Endothelial cell of umbilical vein (primary cell): ENCODE measurements around the gene ZNF57. TPM values are rescaled to one million over a fixed set of nuclear protein-coding genes. Genes with fewer than 3 reads are reported as not detected.

Experiments used
- BruUV-seq: library from RNA; stranded (reverse); fragments of 400-500 nt; replicated peaks from 2 replicates; lab custom pipeline; 2021; lab: Mats Ljungman, UMichigan
- CTCF ChIA-PET: fragments of 300-600, 350-600 bp; sonication (Branson Sonifier 250); formaldehyde crosslinking; loops from one replicate; lab custom pipeline; 2021; ENCODE audit warnings: antibody characterized with exemption, inconsistent platforms; lab: Charles Lee
- POLR2A ChIA-PET: fragments of 300-600, 350-600 bp; sonication (Branson Sonifier 250); formaldehyde crosslinking; loops from one replicate; lab custom pipeline; 2021; ENCODE audit warnings: antibody characterized with exemption, inconsistent platforms; lab: Charles Lee
- DNase-seq: peaks from one replicate; pipeline ENCODE4 v3.0.0-alpha.2; 2011; ENCODE audit warnings: low read depth, low spot score
- FAIRE-seq: peaks from 2 replicates; lab custom pipeline; 2011; peaks lifted over from hg19 to GRCh38; lab: Jason Lieb, UNC
- H2AFZ ChIP-seq: 2 replicates; pipeline ENCODE4 v1.6.0; 2012; ENCODE audit warnings: low read depth, low read length, control low read depth, inconsistent platforms
- H3K27ac ChIP-seq: 2 replicates; pipeline ENCODE4 v1.5.1; 2011; ENCODE audit warnings: low read depth, mild to moderate bottlenecking, control low read depth, low read length, moderate library complexity; ENCODE audit not compliant: insufficient read depth
- H3K27me3 ChIP-seq, 2 experiments: 2 replicates each; pipeline versions ENCODE4 v1.6.0 to v1.6.1; 2011; ENCODE audit warnings: low read length in 2 of 2, mixed read lengths in 1 of 2; ENCODE audit not compliant: control insufficient read depth in 2 of 2, insufficient read depth in 2 of 2
- H3K36me3 ChIP-seq, 2 experiments: 2 replicates in 1 of 2; 3 replicates in 1 of 2; pipeline ENCODE4 v1.5.1; 2011; ENCODE audit warnings: low read length in 2 of 2, mild to moderate bottlenecking in 1 of 2, moderate library complexity in 1 of 2; ENCODE audit not compliant: control insufficient read depth in 2 of 2, insufficient read depth in 2 of 2; ENCODE audit errors: extremely low read depth in 1 of 2
- H3K4me1 ChIP-seq: 3 replicates; pipeline ENCODE4 v1.5.1; 2011; ENCODE audit warnings: mild to moderate bottlenecking, low read length; ENCODE audit not compliant: control insufficient read depth, insufficient read depth; ENCODE audit errors: extremely low read depth
- H3K4me2 ChIP-seq: 2 replicates; pipeline ENCODE4 v1.6.1; 2011; ENCODE audit warnings: low read length, control low read depth, mixed read lengths; ENCODE audit not compliant: insufficient read depth
- H3K4me3 ChIP-seq, 3 experiments: fragments of 200-600 bp in 1 of 3; sonication (generic), shearing (Covaris generic) in 1 of 3; replicated peaks in 1 of 3; 2 replicates each; pipeline ENCODE4 v1.5.1; 2011 to 2016; ENCODE audit warnings: control low read depth in 3 of 3, low read length in 3 of 3, mild to moderate bottlenecking in 2 of 3, inconsistent platforms in 1 of 3, low read depth in 1 of 3, moderate library complexity in 1 of 3; ENCODE audit not compliant: insufficient read depth in 1 of 3
- H3K79me2 ChIP-seq: 2 replicates; pipeline ENCODE4 v1.6.0; 2012; ENCODE audit warnings: low read length, inconsistent platforms; ENCODE audit not compliant: control insufficient read depth, insufficient read depth
- H3K9ac ChIP-seq: replicated peaks from 2 replicates; pipeline ENCODE3; 2011; ENCODE audit warnings: low read length, control low read depth; ENCODE audit not compliant: insufficient read depth; ENCODE audit errors: extremely low read depth
- H3K9me1 ChIP-seq: replicated peaks from 3 replicates; pipeline ENCODE4 v1.6.0; 2011; ENCODE audit warnings: mild to moderate bottlenecking, low read length; ENCODE audit not compliant: control insufficient read depth, insufficient read depth; ENCODE audit errors: extremely low read depth
- H3K9me3 ChIP-seq: replicated peaks from 2 replicates; pipeline ENCODE4 v1.5.1; 2012; ENCODE audit warnings: low read length, inconsistent platforms; ENCODE audit not compliant: control insufficient read depth, insufficient read depth
- H4K20me1 ChIP-seq: replicated peaks from 2 replicates; pipeline ENCODE3; 2011; ENCODE audit warnings: mild to moderate bottlenecking, low read length; ENCODE audit not compliant: control insufficient read depth, insufficient read depth; ENCODE audit errors: extremely low read depth
- EZH2 ChIP-seq: IDR thresholded peaks from 2 replicates; pipeline ENCODE4 v1.6.1; 2012; ENCODE audit warnings: borderline replicate concordance, low read depth, mild to moderate bottlenecking, moderate library complexity, low read length, inconsistent platforms; ENCODE audit not compliant: severe bottlenecking
- FOS ChIP-seq: IDR thresholded peaks from 2 replicates; pipeline ENCODE4 v1.6.1; 2011; ENCODE audit warnings: mild to moderate bottlenecking, low read length, moderate library complexity, borderline replicate concordance; ENCODE audit not compliant: insufficient read depth
- GATA2 ChIP-seq: IDR thresholded peaks from 2 replicates; pipeline ENCODE4 v1.7.0; 2011; ENCODE audit warnings: low read depth, mild to moderate bottlenecking, moderate library complexity, mixed read lengths, low read length; ENCODE audit not compliant: insufficient read length, insufficient read depth
- JUN ChIP-seq: IDR thresholded peaks from 2 replicates; pipeline ENCODE4 v1.6.1; 2011; ENCODE audit warnings: borderline replicate concordance, low read depth; ENCODE audit not compliant: insufficient read length, insufficient read depth
- MYC ChIP-seq: IDR thresholded peaks from one replicate; pipeline ENCODE4 v1.6.1; 2011; ENCODE audit warnings: mild to moderate bottlenecking, low read depth, low read length
- POLR2A ChIP-seq: IDR thresholded peaks from 2 replicates; pipeline ENCODE4 v1.6.1; 2012; ENCODE audit warnings: low read depth, mild to moderate bottlenecking, control low read depth, low read length
- POLR2AphosphoS5 ChIP-seq: IDR thresholded peaks from 2 replicates; pipeline ENCODE4 v1.6.1; 2012; ENCODE audit warnings: low read depth, mild to moderate bottlenecking, control low read depth, low read length, moderate library complexity; ENCODE audit not compliant: insufficient read depth
- dilution Hi-C: fragments of 300-500 bp; cut with MboI; formaldehyde crosslinking; loops from one replicate; pipeline ENCODE4 v1.15.0; 2019; ENCODE audit warnings: low sequenced_read_pairs; ENCODE audit not compliant: extremely low pct_ligation_motif_present
- intact Hi-C: fragments of 100-400 bp; cut with micrococcal nuclease; formaldehyde crosslinking; loops from one replicate; pipeline ENCODE4 v1.10.0; 2022
- polyA plus RNA-seq, 4 experiments: library from polyadenylated mRNA; depleted of rRNA in 3 of 4; stranded (reverse) in 3 of 4; unstranded in 1 of 4; fragments of >200 nt; gene quantifications; 2 replicates each; pipeline versions ENCODE4 v1.2.1 to v1.2.3, GENCODE V29; 2011 to 2012; ENCODE audit warnings: missing spikeins in 1 of 4
- total RNA-seq: library from RNA; stranded (reverse); gene quantifications from 2 replicates; pipeline ENCODE4 v1.2.3, GENCODE V29; 2021
- TF ChIP-seq, protein P1 (sequence below): IDR thresholded peaks from 2 replicates; pipeline ENCODE4 v1.6.1; 2011; ENCODE audit not compliant: insufficient read depth, insufficient read length
- TF ChIP-seq, protein P2 (sequence below), 2 donors: IDR thresholded peaks; 1 replicate in 1 of 2; 2 replicates in 1 of 2; pipeline ENCODE4 v1.5.1; 2011; ENCODE audit warnings: low read length in 2 of 2, mild to moderate bottlenecking in 2 of 2, moderate library complexity in 2 of 2, control low read depth in 1 of 2, inconsistent platforms in 1 of 2, low read depth in 1 of 2; ENCODE audit not compliant: insufficient read depth in 1 of 2; ENCODE audit errors: extremely low read depth in 1 of 2

Gene ZNF57
- total and polyA plus RNA-seq, 2 donors (not counting 3 experiments of a cell fraction or from before 2014, with no cell fraction given) = 2.0 to 3.6 TPM

DNA sequence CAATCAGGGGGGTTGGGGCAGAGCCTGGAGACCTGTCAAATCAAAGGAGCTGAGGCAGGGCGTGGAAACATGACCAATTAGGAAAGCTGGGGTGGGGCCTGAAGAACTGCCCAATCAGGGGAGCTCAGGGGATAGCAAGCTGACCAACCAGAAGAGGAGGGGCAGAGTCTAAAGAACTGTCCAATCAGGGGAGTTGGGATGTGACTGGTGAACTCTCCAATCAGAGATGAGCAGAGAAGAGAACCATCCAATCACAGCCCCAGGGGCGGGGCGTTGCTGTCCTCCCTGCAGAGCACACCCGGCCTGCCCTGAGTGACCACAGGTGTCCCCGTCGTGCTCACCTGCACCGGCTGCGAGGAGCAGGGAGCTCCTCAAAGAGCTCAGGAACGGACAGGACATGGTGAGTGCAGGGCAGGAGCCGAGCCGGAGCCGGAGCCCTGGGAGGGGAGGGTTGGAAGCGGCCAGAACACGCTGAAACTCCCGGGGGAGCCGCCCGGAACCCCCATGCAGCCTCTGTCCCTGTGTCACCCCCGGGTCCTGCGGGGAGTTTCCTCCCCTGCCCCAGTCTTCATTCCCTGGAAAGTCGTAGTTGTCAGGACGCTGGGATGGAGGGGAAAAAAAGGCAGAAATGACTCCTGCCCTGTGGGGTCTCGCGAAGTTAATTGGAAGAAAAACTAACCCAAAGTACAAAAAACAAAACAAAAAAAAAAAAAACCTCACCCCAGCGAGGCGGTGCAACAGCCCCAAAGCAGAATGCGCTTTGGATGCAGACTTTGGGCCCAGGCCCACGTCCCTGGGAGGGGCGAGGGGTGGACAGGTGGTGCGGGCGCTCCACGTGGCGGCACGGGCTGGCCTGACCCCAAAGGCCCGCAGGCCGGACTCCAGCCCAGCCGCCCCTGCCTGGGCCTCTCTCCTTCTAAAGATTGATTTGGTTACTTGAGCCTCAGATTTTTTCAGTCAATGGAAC lies 33.4 kb upstream of the ZNF57 start, which contains the start of gene ZNF556:
ZNF556 (plus strand) TSS at position 311 of the 967 bp plus-strand sequence; CDS start at position 398, 87 bp downstream.
- intact Hi-C loops = no loop called here
- ChIA-PET POLR2A (no interaction called here), CTCF (interaction anchor here (1.0 to 1.1 kb wide), 2 partner anchors 16 to 20 kb away, joined by 3 read pairs; no protein-coding TSS in a partner anchor)
- FAIRE-seq (no peak), DNase-seq (no peak)
- no peak within 1 kb of the TSS for H3K27ac ChIP-seq
- dilution Hi-C loops = no loop called here
- no peaks in the 10 kb centered on the region for H3K9me3 ChIP-seq
- H3K36me3 ChIP-seq = no peaks in the 10 kb centered on the region
- H3K4me2 ChIP-seq = no peak within 1 kb of the TSS
- no peak within 1 kb of the TSS for H3K9ac ChIP-seq
- H3K27me3 ChIP-seq = no peaks in the 10 kb centered on the region
- no peaks in the 10 kb centered on the region for H3K79me2 ChIP-seq
- no peak within 1 kb of the TSS for H2AFZ ChIP-seq
- BruUV-seq = no TSS peak
- no peaks in the 10 kb centered on the region for H3K4me1 ChIP-seq
- TF ChIP-seq, protein P1, sequence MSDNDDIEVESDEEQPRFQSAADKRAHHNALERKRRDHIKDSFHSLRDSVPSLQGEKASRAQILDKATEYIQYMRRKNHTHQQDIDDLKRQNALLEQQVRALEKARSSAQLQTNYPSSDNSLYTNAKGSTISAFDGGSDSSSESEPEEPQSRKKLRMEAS = no peak
- TF ChIP-seq POLR2AphosphoS5 = no peak
- TF ChIP-seq GATA2 = no peak
- TF ChIP-seq FOS = no peak
- no peak for TF ChIP-seq EZH2
- no peak for TF ChIP-seq JUN
- no peak for TF ChIP-seq MYC
- no peak for TF ChIP-seq POLR2A
- TF ChIP-seq, protein P2, sequence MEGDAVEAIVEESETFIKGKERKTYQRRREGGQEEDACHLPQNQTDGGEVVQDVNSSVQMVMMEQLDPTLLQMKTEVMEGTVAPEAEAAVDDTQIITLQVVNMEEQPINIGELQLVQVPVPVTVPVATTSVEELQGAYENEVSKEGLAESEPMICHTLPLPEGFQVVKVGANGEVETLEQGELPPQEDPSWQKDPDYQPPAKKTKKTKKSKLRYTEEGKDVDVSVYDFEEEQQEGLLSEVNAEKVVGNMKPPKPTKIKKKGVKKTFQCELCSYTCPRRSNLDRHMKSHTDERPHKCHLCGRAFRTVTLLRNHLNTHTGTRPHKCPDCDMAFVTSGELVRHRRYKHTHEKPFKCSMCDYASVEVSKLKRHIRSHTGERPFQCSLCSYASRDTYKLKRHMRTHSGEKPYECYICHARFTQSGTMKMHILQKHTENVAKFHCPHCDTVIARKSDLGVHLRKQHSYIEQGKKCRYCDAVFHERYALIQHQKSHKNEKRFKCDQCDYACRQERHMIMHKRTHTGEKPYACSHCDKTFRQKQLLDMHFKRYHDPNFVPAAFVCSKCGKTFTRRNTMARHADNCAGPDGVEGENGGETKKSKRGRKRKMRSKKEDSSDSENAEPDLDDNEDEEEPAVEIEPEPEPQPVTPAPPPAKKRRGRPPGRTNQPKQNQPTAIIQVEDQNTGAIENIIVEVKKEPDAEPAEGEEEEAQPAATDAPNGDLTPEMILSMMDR (IDR thresholded peaks at IDR 0.05; ENCODE audit: extremely low read depth in 1 of 2, insufficient read depth in 1 of 2, low read depth in 1 of 2, low read length in 2 of 2) = no peak
- H3K9me1 ChIP-seq = no peaks in the 10 kb centered on the region
- no peak within 1 kb of the TSS for H3K4me3 ChIP-seq
- no peaks in the 10 kb centered on the region for H4K20me1 ChIP-seq
